Measurements from ENCODE around the gene ARPP19.

DNA sequence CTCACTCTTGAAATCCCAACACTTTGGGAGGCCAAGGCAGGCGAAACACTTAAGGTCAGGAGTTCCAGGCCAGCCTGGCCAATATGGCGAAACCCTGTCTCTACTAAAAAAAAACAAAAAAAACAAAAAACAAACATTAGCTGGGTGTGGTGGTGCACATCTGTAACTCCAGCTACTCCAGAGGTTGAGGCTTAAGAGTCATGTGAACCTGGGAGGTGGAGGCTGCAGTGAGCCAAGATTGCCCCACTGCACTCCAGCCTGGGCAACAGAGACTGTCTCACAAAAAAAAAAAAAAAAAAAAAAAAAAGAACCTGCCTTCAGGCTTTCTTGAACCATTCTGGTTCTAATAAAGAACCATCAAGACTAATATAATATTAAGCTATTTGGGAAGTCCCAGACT lies 16.5 kb downstream of the ARPP19 start:
- TF ChIP-seq CBX3 (IDR thresholded peaks at IDR 0.05; ENCODE audit: low read depth) (no peak), RAD21 (IDR thresholded peaks at IDR 0.05; ENCODE audit: low read depth) (no peak), CTCF (IDR thresholded peaks at IDR 0.05 in 2 of 3, conservative IDR thresholded peaks at IDR 0.05 in 1 of 3; ENCODE audit: borderline replicate concordance in 1 of 3, insufficient read depth in 1 of 3, low read depth in 2 of 3, low read length in 2 of 3) (no peak), YY1 (IDR thresholded peaks at IDR 0.05; ENCODE audit: extremely low read depth, insufficient replicate concordance, low read depth, low read length) (no peak), EZH2 (IDR thresholded peaks at IDR 0.05) (no peak)

All from HCT116 (cell line).